ENCODE measurements around the gene C2orf76.

Gene C2orf76

GRCh38 chr2:119263025-119263424 is 103.6 kb downstream of the C2orf76 start:
- DNase-seq = no peak

- DNase-seq = peak; percentile 21
These were observed 105.0 kb downstream of the C2orf76 start for GRCh38 chr2:119261493-119262225.

GRCh38 chr2:119260646-119261492 is 105.8 kb downstream of the C2orf76 start:
- peak; percentile 89 for DNase-seq

GRCh38 chr2:119259296-119259860 is 107.3 kb downstream of the C2orf76 start:
- DNase-seq = no peak

- DNase-seq = no peak
These were observed 109.4 kb downstream of the C2orf76 start for GRCh38 chr2:119257198-119257597.

GRCh38 chr2:119256582-119256921 is 110.1 kb downstream of the C2orf76 start:
- DNase-seq = no peak

- peak; percentile 98 for DNase-seq
These were observed 110.7 kb downstream of the C2orf76 start for GRCh38 chr2:119255760-119256581.

GRCh38 chr2:119254601-119255080 is 112.0 kb downstream of the C2orf76 start:
- DNase-seq = no peak

GRCh38 chr2:119253760-119254600 is 112.7 kb downstream of the C2orf76 start:
- no peak for DNase-seq

GRCh38 chr2:119253114-119253702 is 113.4 kb downstream of the C2orf76 start:
- peak; percentile 71 for DNase-seq
